Left colon (tissue), 2 donors: ENCODE data around the gene RCOR1. TPM values are rescaled to one million over a fixed set of nuclear protein-coding genes. Genes with fewer than 3 reads are reported as not detected.
A peak's percentile ranks its signal among the peaks of the same experiment; 100 is the strongest.

ENCODE experiments used
- ATAC-seq: fragments of 200-7000 bp; cut with Tn5 transposase; one replicate; pipeline ENCODE4 v1.9.1; 2020; ENCODE audit warnings: mild to moderate bottlenecking, moderate library complexity
- DNase-seq, 2 donors: peaks; one replicate each; pipeline ENCODE4 v3.0.0-alpha.2; 2020
- intact Hi-C, 2 donors: fragments of 100-400 bp; cut with DNase I in 1 of 2; cut with micrococcal nuclease in 1 of 2; formaldehyde crosslinking; loops; one replicate each; pipeline versions ENCODE4 v1.11.2 to v1.14.0; 2022; cut with DNase I, micrococcal nuclease
- total RNA-seq, 2 donors: library from RNA; stranded (reverse); fragmentation: NEBNext Ultra II Directional; extraction: Animal tissue kit (Norgen Biotek cat#: 25700); gene quantifications; one replicate each; pipeline ENCODE4 v1.2.1, GENCODE V29; 2021
- donor health status: DM: no; HTN: no; CAD: no.
- donor health status: DM: yes; HTN: yes; CAD: no.

RCOR1 gene
- total RNA-seq, 2 donors from 2014 or later = 35.7 to 36.2 TPM

DNA sequence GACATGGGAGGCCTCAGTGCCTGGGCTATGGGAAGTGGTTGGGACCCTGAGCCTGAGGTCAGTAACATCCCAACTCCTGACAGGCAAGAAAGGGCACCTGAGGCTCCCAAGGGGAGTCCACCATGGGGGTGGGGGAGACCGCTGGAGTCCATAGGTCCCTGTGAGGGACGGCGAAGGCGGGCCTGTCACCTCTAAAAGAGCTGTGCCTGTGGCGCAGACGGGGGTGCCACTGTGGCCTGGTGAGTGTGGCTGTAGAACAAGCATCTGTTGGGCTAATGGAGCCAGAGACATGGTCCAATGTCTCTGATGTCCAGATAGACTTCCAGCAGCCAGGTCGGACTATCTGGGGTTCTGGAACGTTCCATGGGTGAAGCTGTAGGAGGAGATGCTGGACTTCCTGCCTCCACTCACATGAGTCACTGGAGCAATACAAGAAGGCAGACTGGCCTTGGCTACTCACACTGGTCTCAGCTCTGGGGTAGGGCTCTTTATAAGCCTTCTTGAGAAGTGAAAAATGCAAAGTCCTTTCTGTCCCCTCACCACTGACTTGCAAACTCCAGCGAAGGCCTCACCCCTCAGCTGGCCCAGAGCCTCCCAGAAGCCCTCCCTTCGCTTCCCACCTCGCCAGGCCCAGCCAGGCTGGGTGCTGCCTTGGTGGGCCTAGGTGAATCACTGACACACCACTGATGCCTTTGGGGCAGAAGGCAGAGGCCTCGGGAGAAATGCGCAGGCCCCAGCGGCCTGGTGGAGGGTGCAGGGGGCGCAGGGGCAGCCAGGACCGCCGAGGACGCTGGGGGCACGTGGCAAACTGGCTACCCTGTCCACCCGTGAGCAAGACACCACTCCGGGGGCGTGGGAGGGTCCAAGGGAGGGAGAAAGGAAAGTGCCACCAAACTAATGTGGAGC lies 183.7 kb downstream of the RCOR1 start:
- peak; percentile 36 to 51 for DNase-seq
- intact Hi-C loops = no loop called here
- peak; percentile 67 for ATAC-seq

DNA sequence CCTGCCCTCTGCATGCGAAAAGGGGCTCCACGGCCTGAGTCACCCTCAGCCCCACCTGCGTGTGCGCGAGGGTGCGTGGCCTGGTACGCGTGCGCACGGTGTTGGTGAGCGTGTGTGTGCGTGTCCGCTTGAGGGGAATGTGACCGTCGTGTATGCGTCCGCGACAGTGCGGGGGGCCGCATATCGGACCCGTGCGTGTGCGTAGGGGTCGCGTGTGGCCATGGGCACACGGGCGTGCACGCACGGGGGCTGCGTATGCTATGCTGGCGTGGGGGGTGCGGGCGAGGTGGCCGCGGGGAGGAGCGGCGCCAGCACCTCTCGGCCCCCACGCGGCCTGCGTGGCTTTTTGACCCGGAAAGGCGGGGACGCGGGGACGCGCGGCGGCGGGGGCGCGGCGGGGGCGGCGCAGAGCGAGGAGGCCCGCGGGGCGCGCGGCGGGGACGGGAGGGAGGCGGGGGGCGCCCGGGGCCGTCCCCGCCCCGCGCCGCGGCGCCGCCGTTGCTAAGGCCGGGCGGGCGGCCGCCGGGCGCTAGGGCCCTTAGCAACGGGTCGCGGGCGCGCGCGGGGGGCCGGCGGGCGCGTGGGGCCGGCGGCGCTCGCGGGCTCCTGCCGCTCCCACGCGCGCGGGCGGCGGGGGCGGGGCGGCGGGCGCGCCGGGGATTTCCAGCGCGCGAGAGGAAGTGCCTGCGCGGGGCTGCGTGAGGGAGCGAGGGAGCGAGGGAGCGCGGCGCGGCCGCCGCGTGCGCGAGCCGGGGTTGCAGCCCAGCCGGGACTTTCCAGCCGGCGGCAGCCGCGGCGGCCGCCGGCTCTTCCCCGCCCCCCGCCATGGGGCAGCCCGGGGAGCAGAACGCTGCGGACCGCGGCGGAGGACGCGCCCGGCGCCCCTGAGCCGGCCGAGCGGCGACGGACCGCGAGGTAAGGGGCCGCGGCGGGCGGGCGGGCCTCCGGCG lies 184.6 kb downstream of the RCOR1 start, which contains the start of gene TRAF3:
TRAF3 (plus strand) TSS at position 689 of the 950 bp plus-strand sequence. CDS start 92,753 bp downstream, outside the sequence.
- intact Hi-C loops = no loop called here
- DNase-seq (peak; percentile 59 to 79), ATAC-seq (peak; percentile 51)

DNA sequence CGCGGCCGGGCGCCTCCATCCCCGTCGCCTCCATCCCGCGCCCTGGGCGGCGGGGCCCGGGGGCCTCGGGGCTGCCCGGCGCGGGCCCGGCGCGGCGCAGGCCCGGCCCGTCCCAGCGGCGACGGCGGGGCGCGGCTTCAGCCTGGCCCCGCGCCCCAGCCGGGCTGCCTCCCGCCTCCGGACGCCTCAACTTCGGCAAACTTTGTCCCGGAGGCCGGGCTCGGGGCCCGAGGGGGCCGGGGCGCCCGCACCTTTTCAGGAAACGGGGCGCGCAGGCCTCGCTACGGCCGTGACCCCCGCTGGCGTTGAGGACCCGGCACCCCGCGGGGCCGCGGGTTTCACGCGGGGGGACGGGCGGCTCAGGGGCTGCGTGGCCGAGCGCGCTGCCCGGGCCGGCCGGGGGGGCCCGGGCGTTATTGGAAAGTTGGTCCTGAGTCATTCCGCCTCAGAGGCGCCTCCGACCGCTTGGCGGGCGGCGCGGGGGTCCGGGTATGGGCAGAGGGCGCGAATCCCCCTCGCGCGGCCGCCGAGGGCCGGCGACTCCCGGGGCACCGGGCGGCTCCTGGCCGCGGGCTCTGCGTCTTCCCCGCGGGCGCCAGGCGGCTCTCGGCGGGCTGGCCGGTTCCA lies 185.4 kb downstream of the RCOR1 start:
- DNase-seq (peak in 1 of 2 donors; percentile 36), ATAC-seq (peak; percentile 50)
- intact Hi-C loops = no loop called here

DNA sequence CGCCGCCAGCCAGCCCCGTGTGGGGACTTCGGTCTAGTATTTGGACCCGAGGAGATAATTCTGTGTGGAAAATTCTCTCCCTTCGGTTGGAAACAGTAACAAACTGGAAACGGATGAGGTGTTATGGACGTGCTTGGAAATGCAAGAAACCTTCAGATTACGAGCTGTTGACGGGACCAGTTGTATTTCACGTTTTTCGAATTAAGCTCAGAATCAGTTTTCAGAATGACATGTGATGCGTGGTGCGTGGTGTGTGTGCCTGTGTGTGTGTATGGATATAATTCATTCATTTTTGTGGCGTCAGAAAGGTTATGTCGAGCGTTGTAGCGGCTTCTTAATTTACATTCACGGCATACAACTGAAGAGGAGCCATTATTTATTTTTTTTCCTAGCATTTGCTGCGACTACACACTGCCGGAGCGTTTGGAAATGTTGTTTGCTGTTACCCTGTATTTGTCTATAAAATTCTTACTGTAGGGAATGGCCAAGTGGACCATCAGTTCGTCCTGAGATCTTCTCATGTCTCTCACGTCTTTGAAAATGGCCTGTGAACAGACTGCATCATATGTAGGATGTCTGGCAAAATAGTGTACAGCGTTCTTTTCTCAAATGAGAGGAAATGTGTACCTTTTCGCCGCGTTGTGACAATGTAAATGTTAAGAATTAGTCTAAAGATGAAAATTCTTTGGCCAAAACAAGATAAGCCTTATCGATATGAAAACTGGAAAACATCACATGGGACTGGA lies 186.1 kb downstream of the RCOR1 start:
- intact Hi-C loops = no loop called here
- DNase-seq = no peak

DNA sequence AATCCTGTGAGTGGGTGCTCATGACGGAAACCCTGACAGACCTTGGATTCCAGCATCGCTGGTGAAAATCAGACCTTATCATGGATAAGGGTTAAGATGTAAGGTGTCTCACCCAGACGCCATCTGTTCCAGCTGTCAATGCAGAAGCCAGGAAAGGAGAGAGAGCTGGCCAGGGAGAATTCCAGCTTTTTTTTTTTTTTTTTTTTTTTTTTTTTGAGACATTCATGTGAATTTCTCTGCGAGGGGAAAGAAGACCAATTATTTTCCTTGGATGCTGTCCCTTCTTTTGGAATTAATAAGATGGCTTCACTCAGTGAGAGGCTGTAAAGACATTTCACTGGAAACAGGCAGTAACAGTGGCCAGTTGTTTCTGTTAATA lies 186.6 kb downstream of the RCOR1 start:
- DNase-seq (no peak), ATAC-seq (no peak)
- intact Hi-C loops = no loop called here

More for the DNA sequence above, 186.1 kb downstream of the RCOR1 start:
- ATAC-seq = peak; percentile 0

DNA sequence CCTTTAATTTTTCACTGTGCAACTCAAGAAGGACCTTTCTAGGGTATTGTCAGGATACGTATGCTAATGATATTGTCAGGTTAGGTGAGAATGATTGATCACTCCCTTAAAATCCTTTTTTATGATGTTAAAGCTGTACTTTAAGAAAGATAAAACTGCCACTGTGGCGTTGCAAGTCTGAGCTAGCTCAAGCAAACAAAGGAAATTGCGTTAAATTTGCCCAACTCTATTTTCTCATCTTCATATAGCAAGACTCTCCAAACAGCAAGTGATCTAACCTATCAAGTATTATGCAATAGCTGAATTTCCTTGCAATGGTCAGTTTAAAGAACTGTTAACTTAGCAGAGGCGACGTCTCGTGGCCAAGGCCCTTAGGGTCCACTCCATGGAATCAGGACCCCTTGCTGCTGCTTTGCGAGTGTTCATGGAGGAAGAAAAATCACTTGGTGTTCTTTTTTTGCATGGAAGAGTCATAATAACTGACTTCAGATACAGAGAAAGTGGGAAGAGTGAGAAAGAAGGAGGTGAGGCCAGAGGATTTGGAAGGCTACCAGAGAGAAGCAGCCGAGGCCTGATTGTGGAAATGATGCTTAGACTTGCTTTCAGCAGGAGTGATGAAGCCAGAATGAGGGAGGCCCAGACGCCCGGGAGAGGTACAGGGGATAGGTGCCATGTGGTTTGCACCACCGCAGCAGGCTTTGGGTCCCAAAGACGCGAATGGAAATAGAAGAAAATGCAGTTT lies 187.3 kb downstream of the RCOR1 start:
- no peak for DNase-seq
- ATAC-seq = no peak
- intact Hi-C loops = no loop called here

Other genes starting within 250 kb of the RCOR1 start
- gene CINP, start 229.8 kb upstream of the RCOR1 start, total RNA-seq = 10 to 100 TPM; 27.0 to 27.9 TPM
- gene TECPR2, start 229.7 kb upstream of the RCOR1 start, total RNA-seq = 10 to 100 TPM; 17.1 to 20.5 TPM
- 100 to 1,000 TPM; 105 to 117 TPM for gene ANKRD9, start 82.9 kb upstream of the RCOR1 start, total RNA-seq
- gene TRAF3, start 184.8 kb downstream of the RCOR1 start, total RNA-seq = 10 to 100 TPM; 22.6 to 31.6 TPM